GM18499 (cell line): ENCODE measurements around the gene DHPS.
"Not testable (repeated sequence)": the region's sequence is repeated elsewhere in the genome, so short reads cannot be mapped to it uniquely, and the experiment has no call there.

Experiments
- ATAC-seq: cut with Tn5 transposase; IDR thresholded peaks from one replicate; pipeline ENCODE4 v1.9.1; 2021; ENCODE audit warnings: moderate number of reproducible peaks; ENCODE audit not compliant: insufficient read depth, unreplicated experiment

The DHPS gene

DNA sequence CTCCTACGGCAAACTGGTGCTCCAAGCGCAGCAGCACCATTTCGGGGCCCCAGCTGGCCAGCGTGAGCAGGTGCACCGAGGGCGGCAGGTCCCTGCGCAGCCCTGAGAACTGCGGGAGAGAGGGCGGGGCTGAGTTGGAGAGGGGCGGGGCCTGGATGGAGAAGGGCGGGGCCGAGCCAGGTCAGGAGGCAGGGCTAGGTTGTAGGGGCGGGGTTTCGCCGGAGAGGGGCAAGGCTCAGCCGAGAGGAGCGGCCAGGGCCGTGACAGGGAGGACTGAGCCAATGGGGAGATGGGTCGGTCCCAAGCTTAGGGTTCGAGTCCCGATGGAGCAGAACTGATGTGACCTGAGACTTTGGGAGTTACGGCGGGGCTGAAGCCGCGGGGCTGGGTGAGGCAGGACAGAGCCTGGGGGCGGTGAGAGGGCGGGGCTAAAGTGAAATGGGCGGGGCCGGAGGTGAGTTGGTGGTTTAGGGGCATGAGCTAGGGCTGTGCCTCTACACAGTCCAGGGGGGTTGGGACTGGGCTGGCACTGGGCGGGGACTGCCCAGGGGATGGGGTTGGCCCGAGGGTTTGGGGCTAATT, 34.1 kb downstream of the DHPS start:
- ATAC-seq: no peak

DNA sequence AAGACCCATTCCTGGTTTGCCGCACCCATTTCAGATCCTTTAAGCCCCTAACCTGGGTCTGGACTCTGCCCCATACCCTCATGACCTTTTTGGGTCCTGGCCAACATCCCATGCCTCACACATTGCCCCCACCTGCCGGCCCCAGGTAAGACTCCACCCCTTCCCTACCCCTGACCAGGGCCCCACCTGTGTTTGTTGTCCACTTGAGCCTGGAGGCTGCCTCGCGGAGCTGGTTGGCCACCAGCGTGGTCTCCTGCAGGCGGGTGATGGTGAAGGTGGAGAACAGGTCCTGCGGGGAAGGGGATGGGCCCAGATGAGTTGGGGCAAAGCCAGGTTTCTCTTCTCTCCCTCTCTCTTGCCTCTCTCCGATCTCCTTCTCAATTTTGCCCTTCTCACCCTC, 34.6 kb downstream of the DHPS start:
- ATAC-seq: no peak

DNA sequence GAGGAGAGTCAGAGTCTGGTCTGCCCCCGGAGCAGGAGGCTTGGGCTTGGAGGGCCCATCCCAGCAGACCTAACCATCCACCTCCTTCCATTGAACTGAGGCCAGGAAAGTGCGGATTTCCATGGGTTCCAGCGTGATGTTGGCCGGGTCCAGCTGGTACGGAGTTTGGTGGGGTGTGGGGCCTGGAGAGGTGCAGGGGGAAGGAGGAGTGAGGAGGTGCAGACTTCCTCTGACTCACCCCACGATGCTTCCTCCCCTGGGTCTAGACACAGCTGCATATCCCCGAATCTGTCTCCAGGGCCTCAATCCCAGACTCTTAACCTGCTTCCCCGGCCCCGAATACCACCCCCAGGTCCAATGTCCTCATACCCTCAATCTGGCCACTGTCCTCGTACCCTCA, 35.1 kb downstream of the DHPS start:
- ATAC-seq: no peak

DNA sequence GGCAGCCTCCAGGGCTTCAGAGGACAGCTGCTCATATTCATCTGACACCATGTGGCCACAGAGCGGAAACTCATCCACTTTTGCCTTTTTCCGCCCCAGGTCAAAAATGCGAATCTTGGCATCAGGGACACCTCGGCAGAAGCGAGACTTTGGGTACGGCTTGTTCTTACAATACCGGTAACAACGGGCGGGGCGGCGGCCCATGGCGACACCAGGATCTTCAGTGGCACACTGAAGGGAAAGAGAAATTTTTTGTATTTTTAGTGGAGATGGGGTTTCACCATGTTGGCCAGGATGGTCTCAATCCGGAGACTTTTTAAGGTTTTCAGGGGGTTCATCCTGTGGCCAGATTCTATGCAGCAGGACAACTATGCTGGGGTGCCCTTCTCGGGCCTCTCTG, 38.0 kb downstream of the DHPS start:
- ATAC-seq: not testable (repeated sequence)

DNA sequence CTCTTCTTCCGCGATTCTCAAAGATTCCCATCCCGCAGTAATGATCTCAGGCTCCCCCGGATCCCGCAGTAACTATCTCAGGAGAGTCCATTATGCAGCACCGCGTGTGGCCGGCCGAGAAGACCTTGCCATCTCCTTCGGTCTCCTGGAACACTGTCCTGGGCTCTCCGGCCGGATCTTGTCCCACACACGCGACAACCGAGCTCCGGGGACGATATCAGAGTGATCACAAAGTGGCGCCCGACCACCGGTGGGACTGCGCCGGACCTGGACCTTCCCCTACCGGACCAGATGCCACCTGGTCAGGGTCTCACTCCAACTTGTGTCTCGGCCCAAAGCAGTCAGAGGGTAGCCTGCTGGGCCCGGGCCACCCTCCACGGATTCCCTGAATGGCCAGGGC, 39.2 kb downstream of the DHPS start:
- no peak for ATAC-seq

DNA sequence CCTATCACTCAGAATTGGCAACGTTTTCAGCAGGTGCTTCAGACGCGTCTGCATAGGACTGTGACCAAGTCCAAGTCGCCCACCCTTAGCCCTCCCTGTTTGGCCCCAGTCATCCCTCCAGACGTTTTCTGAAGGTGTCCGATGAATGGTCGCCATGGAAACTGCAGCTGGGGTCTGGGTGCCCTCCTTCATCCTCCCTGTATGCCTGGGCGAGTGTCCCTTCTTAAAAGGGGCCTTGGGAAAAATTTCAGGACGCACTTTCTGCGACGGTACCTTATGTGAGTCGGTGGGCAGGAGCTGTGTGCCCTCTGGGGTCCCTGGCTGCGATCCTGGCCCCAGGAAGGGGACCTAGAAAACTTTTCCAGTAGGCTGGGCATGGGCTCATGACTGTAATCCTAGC, 40.2 kb downstream of the DHPS start:
- no peak for ATAC-seq

DNA sequence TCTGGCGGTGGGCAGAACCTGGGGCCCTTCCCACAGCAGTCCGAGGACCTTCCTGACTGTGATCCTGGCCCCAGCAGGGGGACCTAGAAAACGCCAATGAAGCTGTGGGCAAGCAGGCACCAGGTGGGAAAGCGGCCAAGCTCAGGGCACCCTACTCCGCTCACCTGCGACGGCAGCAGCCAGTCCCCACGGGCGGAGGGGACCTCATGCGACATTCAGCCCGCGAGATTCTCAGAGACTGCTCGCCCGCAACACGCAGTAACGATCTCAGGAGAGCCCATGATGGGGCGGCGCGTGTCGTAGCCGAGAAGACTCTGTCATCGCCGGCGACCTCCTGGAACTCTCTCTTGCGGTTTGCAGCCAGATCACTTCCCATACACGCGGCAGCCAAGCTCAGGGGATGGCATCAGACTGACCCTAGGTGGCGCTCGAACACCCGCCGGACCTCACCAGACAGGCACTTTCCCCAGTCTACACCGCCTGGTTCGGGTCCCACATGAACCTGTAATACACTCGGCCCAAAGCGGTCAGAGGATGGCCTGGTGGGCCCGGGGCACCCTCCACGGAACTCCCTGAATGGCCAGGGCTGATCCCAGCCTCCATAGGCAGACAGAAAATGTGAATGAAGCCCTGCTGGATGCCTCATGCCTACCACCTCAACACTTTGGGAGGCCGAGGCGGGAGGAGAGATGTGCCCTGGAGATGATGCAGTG, 41.6 kb downstream of the DHPS start:
- ATAC-seq: no peak

DNA sequence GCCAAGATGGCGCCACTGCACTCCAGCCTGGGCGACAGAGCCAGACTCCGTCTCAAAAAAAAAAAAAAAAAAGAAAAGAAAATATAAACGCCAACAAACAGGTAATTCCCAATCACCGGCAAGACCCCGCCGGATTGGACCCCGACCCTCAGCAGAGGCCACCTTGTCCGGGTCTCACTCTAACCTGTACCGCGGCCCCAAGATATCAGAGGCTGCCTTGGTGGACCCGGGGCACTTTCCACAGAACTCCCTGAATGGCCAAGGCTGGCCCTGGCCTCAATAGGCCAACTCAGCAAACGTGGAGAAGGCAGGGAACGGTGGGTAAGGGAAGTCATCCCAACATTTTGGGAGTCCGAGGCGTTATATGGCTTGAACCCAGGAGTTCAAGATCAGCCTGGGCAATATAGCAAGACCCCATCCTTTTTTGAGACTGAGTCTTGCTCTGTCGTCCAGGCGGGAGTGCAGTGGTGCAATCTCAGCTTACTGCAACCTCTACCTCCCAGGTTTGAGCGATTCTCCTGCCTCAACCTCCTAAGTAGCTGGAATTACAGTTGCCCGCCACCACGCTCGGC, 43.0 kb downstream of the DHPS start:
- ATAC-seq: no peak

DNA sequence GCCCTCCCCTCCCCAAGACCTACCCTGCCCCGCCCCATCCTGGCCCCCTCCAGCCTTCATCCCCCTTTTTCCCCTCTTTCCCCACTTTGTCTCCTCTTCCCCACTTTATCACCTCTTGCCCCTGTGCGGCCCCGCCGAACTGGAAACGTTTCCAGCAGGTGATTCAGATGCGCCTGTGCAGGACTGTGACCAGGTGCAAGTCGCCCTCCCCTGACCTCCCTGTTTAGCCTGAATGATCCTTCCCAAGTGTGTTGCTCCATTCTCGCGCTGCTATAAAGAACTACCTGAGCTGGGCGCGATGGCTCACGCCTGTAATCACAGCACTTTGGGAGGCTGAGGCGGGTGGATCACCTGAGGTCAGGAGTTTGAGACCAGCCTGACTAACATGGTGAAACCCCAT, 45.0 kb downstream of the DHPS start:
- ATAC-seq: no peak

DNA sequence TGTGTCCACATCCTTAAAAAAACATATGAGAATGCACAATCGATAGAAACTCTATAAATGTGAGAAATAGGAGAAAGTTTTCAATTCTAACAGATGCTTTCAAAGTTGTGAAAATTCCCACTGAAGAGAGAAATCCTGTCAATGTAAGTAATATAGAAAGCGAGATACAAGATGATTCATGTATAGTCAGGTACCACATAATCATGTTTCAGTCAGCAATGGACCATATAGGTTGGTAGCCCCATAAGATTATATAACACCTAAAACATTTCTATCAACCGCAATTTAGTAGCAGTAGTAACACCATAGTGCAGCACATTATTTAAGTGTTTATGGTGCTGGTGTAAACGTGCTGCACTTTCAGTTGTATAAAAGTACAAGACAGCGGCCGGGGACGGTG, 52.5 kb downstream of the DHPS start:
- ATAC-seq: no peak

DNA sequence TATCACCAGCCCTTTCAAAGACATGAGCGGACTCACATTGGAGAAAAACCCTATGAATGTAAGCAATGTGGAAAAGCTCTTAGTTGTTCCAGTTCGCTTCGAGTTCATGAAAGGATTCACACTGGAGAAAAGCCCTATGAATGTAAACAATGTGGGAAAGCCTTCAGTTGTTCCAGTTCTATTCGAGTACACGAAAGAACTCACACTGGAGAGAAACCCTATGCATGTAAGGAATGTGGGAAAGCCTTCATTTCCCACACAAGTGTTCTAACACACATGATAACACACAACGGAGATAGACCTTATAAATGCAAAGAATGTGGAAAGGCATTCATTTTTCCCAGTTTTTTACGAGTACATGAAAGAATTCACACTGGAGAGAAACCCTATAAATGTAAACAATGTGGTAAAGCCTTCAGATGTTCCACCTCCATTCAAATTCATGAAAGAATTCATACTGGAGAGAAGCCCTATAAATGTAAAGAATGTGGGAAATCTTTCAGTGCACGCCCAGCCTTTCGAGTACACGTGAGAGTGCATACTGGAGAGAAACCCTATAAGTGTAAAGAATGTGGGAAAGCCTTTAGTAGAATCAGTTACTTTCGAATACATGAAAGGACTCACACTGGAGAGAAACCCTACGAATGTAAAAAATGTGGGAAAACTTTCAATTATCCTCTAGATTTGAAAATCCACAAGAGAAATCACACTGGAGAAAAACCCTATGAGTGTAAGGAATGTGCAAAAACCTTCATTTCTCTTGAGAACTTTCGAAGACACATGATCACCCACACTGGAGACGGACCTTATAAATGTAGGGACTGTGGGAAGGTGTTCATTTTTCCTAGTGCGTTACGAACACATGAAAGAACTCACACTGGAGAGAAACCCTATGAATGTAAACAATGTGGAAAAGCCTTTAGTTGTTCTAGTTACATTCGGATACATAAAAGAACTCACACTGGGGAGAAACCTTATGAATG, 53.3 kb downstream of the DHPS start:
- no peak for ATAC-seq

DNA sequence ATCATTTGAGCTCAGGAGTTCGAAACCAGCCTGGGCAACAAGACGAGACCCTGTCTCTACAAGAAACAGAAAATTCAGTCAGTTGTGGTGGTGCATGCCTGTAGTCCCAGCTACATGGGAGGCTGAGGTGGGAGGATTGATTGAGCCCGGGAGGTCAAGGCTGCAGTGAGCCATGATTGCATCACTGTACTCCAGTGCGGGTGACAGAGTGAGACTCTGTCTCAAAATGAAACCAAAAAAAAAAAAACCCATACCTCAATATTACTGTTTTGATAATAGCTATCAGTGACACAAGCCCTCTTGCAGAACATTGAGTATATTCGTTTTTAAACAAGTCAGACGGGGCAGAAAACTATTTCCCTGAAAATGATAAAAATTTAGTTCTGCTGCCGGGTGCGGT, 54.7 kb downstream of the DHPS start:
- no peak for ATAC-seq
